ENCODE data around the gene SRF.

Gene SRF

DNA sequence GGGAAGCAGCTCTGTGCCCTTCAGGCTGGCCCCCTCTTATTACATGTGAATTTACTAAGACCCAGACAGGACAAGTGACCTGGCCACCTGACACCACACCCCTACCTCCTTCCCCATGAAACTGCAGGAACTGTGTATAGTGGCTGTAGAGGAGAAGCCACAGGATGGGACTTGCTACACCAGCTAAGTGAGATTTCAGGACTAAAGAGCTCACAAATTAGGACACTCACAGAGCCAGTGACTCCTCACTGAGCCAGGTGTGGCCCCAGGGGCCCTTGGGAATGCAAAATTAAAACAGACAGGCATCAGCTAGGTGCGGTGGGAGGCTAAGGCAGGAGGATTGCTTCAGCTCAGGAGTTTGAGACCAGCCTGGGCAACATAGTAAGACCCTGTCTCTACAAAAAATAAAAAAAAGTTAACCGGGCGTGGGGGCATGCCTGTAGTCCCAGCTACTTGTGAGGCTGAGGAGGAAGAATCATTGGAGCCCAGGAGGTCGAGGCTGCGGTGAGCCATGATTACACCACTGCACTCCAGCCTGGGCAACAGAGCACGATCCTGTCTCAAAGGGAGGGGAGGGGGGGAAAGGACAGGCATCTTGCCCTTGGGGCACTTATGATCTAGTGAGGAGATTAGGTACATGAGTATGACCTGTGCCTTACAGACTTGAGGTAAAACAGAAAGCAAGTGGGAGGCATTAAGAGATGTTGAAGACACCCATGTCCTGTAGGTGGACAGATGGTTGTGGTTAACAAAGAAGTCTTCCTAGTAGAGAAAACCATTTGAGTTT, 23.2 kb upstream of the SRF start:
- no peak for DNase-seq (ENCODE audit: low read depth in 2 of 2)

DNA sequence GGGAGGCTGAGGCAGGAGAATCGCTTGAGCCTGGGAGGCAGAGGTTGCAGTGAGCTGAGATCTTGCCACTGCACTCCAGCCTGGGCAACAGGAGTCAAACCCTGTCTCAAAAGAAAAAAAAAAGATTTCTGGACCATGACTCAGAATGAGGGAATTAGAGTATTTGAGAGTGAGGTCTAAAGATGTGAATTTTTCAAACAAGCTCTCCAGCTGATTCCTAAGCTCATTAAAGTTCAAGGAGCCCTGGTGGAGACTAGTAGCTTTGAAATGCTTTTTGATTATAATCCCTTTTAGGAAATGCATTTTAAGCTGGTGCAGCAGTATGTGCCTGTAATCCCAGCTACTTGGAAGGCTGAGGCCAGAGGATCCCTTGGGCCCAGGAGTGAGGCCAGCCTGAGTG, 21.8 kb upstream of the SRF start:
- no peak for DNase-seq (ENCODE audit: low read depth in 2 of 2)

DNA sequence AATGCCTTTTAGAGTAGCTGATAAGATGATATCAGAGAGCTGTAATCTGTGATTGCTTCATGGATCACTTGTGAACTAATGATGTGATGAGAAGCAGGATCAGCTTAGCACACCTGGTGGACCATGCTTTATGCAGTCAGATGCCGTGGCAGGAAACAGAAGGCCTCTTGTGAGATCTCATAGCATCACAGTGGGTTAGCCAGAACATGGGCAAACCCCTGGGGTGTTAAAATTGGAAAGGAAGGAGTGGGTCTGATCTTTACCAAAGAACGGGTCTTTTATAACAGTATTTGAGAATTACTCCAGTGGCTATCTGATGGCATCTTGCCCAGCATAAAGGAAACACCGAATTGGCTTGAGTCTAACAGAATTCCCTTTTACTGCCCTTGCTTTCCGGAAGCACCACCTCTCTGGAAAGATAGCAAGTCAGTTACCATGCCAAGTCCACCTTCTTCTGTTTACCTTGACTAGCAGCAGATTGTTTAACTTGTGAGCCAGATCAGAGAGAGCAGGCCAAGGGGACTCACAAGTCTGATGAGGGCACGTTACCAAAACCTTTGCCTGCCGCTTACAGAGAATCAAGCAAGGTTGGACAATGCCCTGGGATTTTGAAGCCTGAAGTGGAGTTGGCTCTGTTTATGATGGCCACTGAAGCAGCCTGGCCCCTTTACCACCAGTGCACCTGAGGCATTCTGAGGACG, 20.9 kb upstream of the SRF start:
- no peak for DNase-seq (ENCODE audit: low read depth in 2 of 2)

DNA sequence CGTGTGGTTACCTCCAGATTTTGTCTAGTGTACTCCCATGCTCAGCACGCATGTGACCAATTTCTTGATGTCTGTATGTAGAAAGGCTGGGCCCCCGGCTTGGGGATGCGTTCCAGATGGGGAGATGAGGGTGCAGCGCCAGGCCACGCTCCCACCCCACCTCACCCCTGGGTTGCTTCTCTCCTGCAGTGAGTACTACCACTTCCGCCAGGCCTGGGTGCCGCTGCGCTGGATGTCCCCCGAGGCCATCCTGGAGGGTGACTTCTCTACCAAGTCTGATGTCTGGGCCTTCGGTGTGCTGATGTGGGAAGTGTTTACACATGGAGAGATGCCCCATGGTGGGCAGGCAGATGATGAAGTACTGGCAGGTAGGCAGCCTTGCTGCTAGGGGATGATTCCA, 11.5 kb upstream of the SRF start:
- no peak for DNase-seq (ENCODE audit: low read depth in 2 of 2)

DNA sequence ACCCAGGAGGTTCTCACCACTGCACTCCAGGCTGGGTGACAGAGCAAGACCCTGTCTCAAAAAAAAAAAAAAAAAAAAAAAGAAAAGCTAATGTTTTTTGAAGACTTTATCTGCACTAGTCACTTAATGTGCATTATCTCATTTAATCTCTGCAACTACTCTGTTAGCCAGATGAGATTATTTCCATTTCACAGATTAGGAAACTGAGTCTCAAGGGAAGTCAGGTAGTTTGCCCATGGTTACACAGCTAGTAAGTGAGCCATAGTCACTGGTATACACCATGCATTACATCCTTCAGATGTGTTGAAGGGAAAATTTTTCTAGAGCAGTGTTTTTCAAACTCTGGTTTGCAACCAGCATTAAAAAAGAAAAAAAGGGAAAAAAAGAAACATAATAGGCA, 7.2 kb upstream of the SRF start:
- no peak for DNase-seq (ENCODE audit: low read depth in 2 of 2)

DNA sequence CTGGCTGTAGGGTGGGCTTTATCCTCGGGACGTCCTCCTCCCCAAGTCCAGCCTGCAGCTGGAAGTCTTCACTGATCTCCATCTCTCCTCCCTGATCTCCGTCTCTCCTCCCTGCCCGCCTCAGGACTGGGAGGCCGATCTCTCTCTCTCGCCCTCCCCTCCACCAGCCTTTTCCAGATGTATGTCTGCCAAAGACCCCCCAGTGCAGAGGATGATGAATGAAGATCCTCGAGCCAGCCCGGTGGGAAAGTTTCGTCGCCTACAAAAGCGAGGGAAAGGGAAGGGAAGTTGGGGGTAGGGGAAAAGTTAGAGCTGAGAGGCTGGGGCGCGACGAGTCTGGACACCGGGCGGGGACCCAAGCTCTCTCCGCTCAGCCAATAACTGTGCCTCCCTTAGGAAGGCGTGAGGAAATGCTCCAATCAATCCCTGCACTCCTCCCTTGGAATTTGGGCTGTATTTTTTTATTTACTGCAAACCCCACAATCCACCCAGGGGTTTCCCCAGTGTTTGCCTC, 595 bp upstream of the SRF start:
- no peak for DNase-seq (ENCODE audit: low read depth in 2 of 2)

DNA sequence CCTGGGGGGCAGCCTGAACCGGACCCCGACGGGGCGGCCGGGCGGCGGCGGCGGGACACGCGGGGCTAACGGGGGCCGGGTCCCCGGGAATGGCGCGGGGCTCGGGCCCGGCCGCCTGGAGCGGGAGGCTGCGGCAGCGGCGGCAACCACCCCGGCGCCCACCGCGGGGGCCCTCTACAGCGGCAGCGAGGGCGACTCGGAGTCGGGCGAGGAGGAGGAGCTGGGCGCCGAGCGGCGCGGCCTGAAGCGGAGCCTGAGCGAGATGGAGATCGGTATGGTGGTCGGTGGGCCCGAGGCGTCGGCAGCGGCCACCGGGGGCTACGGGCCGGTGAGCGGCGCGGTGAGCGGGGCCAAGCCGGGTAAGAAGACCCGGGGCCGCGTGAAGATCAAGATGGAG, 636 bp downstream of the SRF start:
- DNase-seq (ENCODE audit: low read depth in 2 of 2), result no peak

DNA sequence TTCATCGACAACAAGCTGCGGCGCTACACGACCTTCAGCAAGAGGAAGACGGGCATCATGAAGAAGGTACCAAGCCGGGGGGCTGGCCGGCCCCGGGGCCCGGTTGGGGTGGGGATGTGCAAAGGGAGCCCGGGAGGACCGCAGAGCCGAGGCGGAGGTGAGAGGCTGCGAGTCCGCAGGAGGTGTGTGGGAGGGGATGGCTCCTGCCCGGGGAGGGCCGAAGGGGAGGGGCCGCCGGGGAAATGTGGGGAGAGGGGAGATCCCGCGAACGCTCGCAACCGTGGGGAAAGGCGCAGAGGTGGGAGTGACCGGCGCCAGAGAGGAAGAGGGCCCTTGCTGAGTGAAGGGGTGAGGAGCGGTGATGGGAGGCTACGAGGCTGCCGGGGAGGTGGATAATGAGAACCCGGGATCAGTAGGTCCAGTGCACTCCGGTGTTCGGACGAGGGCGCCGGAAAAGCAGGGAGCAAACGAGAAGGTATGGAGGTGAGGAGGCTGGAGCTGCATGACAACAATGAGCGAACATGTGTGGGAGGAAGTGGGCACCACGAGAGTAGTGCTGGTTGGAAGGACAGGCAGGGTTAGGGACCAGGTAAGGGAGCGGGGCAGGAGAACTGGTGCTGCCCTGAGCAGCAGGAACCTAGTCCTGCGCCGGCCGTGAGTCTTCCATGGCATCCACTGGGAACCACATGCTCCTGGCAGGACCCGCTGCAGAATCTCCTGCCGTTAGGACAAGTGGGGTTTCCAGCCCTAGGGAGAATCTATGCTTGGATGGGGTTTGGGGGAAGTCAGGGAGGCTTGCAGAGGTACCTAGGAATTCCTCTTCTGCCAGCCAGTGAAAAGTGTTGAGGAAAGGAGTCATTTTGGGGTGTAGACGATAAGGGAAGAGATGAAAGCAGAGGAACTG, 1.3 kb downstream of the SRF start:
- DNase-seq (ENCODE audit: low read depth in 2 of 2), result peak in 1 of 2 donors; percentile 33

DNA sequence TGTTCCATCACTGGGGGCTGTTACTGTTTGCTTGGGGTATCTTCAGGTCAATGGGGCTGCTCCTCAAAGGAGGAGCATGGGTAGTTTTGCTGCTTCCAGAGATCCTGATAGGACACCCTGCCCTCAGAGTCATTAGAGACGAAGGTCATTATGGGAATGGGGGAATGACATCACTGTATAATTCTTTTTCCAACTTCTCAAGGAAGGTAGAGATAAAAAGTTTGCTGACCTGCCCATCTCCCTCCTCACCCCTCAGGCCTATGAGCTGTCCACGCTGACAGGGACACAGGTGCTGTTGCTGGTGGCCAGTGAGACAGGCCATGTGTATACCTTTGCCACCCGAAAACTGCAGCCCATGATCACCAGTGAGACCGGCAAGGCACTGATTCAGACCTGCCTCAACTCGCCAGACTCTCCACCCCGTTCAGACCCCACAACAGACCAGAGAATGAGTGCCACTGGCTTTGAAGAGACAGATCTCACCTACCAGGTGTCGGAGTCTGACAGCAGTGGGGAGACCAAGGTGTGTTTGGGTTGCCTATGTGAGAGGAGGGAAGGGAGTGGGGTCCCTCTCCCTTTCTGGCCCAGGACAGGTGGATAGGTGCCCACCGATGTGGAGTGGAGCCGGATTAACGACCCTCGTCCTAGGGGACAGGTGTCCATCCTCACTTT, 2.7 kb downstream of the SRF start:
- DNase-seq (ENCODE audit: low read depth in 2 of 2), result no peak

DNA sequence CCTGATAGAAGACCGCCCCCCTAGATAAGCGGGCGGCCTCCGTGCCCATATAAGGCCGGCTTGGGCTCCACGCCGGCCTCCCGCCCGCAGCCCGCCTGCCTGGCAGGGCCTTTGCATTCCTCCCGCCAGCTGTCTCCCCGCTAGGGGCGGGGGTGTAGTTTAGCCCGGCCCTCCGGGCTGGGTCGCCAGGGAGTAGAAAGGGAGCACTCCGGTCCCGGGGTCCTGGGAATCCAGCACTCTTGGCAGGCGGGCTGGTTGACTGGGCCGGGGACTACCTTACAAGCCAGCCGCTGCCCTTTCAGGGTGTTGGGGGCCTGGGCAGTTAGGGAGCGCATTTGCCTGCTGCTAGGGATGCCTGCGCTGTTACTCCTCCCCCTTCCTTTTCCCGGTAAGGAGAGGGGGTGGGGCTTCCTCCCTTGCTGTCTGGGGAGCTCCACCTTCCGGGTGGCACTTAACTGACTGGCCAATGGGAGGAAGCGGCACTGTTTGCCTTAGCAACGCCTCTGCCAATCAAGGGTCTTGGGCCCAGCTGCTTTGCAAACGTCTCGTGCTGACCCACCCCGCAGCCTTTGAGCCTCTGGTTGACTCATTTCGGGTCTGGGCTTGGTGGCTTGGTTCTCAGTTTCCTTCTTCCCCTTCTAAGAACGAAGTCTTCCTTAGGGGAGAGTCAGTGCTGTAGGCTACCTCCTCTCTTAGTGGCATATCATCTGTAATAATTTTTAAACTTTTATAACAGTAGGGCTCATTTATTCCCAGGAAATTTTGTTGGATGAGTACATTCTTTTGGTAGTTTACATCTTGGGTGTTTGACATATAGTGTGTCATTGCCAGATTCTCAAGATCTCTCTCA, 3.4 kb downstream of the SRF start:
- peak; percentile 85 to 95 for DNase-seq (ENCODE audit: low read depth in 2 of 2)

DNA sequence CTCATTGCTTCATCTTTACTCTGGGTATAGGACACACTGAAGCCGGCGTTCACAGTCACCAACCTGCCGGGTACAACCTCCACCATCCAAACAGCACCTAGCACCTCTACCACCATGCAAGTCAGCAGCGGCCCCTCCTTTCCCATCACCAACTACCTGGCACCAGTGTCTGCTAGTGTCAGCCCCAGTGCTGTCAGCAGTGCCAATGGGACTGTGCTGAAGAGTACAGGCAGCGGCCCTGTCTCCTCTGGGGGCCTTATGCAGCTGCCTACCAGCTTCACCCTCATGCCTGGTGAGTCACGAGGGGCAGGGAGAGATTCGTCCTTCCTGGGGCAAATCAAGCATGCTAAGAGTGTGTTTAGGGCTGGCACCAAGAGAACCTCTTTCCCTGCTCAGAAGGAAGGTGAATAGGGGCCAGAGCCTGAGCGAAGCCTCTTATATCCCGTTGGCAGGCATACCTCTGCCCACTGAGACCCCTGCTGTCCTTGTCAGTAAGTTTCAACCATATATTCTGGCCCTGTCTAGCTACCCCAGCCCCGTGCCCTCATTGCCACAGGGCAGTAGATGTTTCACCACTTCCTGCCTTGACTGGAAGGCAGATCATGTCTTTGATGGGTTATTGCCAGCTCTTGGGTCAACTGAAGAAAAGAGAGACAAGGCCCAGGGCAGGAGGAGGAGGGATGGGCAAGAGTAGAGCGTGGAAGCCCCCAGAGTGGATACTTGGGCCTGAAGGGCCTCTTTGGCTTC, 4.8 kb downstream of the SRF start:
- no peak for DNase-seq (ENCODE audit: low read depth in 2 of 2)

DNA sequence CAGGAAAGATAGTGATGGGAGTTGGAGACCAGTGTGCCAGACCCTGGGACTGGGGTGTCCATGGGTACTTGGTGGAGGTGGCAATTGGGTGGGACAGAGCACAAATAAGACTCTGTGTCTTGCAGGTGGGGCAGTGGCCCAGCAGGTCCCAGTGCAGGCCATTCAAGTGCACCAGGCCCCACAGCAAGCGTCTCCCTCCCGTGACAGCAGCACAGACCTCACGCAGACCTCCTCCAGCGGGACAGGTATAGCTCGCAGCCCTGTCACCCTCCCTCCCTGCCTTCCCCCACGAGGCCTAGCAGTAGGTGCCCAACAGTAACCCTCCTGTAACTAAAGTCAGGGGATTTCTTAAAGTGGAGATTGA, 5.3 kb downstream of the SRF start:
- DNase-seq (ENCODE audit: low read depth in 2 of 2), result no peak

DNA sequence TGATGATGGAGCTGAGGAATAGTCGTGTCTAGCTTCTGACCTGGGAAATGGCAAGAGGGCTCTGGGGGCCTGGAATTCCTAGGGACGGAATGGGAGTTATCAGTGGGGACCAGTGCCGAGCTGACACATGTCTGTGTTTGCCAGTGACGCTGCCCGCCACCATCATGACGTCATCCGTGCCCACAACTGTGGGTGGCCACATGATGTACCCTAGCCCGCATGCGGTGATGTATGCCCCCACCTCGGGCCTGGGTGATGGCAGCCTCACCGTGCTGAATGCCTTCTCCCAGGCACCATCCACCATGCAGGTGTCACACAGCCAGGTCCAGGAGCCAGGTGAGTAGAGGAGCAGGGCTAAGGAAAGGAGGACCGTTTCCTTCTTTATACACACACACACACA, 7.1 kb downstream of the SRF start:
- DNase-seq (ENCODE audit: low read depth in 2 of 2), result no peak

DNA sequence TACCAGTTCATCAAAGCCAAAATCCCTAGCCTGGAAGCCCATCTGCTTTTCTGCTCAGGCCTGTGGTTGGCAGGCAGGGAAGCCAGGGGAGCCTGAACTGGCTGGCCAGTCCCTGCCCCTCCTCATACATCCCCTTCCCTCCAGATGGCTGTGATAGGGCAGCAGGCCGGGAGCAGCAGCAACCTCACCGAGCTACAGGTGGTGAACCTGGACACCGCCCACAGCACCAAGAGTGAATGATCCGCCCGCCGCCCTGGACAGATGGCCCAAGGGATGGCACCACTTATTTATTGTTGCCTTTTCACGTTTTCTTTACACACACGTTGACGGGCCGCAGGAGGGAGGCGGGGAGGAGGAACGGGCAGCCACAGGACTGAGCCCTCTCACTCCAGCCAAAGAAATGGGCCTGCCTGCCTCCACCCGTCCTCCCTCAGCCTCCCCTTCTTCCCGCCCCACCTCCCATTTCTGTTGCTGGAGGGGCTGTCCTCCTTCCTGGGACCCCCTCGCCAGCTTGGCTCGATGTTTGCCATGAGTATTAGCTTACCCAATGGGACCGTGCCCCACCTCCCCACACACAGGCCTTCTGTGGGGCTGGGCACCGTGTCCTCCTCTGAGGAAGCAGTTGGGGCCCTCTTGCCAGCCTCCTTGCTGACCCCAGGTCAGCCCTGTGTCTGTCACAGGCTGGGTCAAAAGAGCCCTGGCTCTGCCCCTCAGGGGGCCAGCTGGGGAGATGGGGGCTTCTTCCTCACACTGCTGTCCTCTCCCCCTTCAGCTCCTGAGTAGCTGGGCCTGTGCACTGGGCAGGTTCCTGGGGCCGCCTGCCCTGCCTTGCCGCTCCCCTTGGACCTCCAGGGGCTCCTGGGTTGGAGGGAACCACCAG, 8.1 kb downstream of the SRF start:
- DNase-seq (ENCODE audit: low read depth in 2 of 2), result no peak

DNA sequence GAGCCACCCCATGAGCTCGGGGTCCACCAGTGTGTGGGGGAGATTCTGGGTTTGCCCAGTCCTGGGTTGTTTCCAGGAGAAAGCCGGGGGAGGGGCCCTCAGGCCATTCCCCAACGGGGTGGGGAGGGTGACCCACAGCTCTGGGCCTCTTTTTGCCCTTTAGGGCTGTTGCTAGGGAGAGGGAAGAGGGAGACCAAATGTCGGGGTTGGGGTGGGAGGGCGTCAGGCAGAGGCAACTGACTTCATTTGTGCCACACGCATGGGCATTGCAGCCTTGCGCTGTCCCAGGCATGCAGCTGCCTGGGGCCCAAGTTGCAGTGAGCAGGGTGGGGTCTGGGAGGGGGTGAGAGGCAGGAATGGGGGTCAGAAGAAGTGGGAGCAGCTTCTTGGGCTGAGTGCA, 9.0 kb downstream of the SRF start:
- DNase-seq (ENCODE audit: low read depth in 2 of 2), result no peak

DNA sequence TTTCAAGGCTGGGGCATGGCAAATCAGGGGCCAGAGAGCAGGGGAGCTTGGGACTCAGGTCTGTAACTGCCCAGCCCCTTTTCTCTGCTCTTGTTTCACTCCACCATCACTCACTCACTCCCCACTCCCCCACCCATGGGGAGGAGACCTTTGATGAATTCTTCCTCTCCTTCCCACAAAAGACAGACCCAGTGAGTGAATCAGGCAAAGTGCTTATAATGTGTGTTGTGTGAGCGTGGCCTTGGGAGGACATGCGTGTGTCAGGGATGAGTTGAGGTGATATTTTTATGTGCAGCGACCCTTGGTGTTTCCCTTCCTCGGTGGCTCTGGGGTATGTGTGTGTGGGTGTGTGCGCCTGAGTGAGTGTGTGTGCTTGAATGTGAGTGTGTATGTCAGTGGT, 9.9 kb downstream of the SRF start:
- no peak for DNase-seq (ENCODE audit: low read depth in 2 of 2)

DNA sequence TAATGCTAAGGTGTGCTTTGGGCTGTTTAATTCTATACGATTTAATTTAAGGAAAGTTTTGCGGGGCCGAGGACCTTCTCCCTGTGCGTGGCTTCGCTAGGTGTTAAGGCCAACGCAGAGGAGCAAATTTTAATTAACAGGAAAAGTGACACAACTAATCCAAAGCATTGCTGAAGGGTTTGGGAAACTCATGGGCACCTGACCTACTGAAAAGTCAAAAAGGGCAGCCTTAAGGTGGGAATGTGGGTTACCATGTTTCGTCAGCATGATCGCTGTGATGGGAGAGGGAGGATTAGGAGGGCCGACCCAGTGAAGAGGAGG, 10.5 kb downstream of the SRF start:
- no peak for DNase-seq (ENCODE audit: low read depth in 2 of 2)

DNA sequence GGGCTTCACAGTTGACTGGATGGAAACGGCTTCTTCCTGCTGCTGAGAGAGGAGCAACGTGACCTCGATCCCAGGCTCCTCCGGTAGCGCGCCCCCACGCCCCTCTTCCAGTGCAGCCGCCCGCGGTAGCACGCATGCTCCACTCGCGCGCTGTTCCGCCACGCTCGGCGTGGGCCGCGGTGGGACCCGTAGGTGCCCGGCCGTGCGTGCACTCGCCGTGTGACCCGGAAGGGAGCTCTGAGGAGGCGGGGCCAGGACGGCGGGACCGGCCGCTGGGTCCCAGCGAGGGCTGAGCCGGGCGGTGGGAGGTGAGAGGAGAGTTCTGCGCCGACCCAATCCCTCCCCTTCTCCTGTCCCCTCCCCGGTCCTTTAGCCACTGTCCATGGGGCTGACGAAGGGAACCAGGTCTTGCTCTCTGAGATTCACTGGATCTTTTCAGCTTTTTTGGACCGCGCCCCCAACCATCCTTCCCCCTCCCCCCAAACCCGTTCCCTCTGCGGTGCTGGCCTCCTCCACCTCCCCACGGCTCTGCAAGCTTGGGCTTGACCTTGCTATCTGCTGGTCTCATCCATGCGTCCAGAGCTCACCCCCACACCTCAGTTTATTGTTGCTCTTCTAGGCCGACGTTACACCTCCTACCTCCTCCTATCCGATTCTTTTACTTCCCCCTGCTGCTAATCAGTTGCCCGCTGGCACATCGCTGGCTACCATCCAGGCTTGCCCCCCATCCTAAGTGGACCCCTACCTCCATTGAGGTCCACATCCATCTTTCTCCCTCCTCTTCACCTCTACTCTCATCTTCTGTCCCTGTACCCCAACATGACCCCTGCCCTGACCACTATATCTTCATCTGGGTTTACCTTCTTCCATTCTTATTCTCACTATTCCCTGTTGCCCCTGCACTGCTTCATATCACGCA, 11.1 kb downstream of the SRF start, which contains the start of gene CUL9:
TSS of gene CUL9 (plus strand) at position 255 of the 919 bp plus-strand sequence. CDS start 2,115 bp downstream, outside the sequence.
- DNase-seq (ENCODE audit: low read depth in 2 of 2), result peak; percentile 51 to 61

All from stimulated activated CD8-positive, alpha-beta memory T cell treated with anti-CD3 and anti-CD28 coated beads, Interleukin-15, amount 100 ng/mL, for 4 hours (primary cell).